NCI-H2227 treated with DMSO at 0.1 percent for 48 hours (cell line): Measurements from ENCODE around the gene DDAH2.

Source experiments
- DNase-seq: peaks from one replicate; lab custom pipeline; 2025; lab: John Stamatoyannopoulos, UW

The DDAH2 gene

GRCh38 chr6:31760790-31761189 is 31.7 kb upstream of the DDAH2 start:
- no peak for DNase-seq

GRCh38 chr6:31758281-31758680 is 29.2 kb upstream of the DDAH2 start:
- no peak for DNase-seq

- DNase-seq, result no peak
Measured at GRCh38 chr6:31752739-31753319, 23.7 kb upstream of the DDAH2 start.

GRCh38 chr6:31750411-31751022 is 21.4 kb upstream of the DDAH2 start:
- DNase-seq, result no peak

- no peak for DNase-seq
Measured at GRCh38 chr6:31749301-31750036, 20.4 kb upstream of the DDAH2 start.

GRCh38 chr6:31744422-31744821 is 15.3 kb upstream of the DDAH2 start:
- DNase-seq, result no peak

- no peak for DNase-seq
Measured at GRCh38 chr6:31742894-31743293, 13.8 kb upstream of the DDAH2 start.

GRCh38 chr6:31741815-31742214 is 12.7 kb upstream of the DDAH2 start:
- no peak for DNase-seq

- no peak for DNase-seq
Measured at GRCh38 chr6:31740397-31741223, 11.5 kb upstream of the DDAH2 start.

- peak; percentile 99 for DNase-seq
Measured at GRCh38 chr6:31739639-31740396, 10.7 kb upstream of the DDAH2 start, which contains the start of gene MSH5. TSS of gene MSH5 (plus strand) at chr6:31740005. CDS start at chr6:31740467, 462 bp downstream.

- DNase-seq, result peak; percentile 49
Measured at GRCh38 chr6:31737991-31738979, 9.2 kb upstream of the DDAH2 start.

GRCh38 chr6:31737315-31737990 is 8.4 kb upstream of the DDAH2 start:
- peak; percentile 55 for DNase-seq

GRCh38 chr6:31736768-31737314 is 7.7 kb upstream of the DDAH2 start:
- DNase-seq, result no peak

GRCh38 chr6:31736021-31736767 is 7.1 kb upstream of the DDAH2 start, which contains the start of gene CLIC1:
TSS of gene CLIC1 (minus strand) at chr6:31736530. CDS start at chr6:31736300, 230 bp downstream.
- peak; percentile 71 for DNase-seq

GRCh38 chr6:31734821-31735406 is 5.8 kb upstream of the DDAH2 start:
- peak; percentile 23 for DNase-seq

GRCh38 chr6:31734247-31734820 is 5.2 kb upstream of the DDAH2 start:
- DNase-seq, result no peak

- no peak for DNase-seq
Measured at GRCh38 chr6:31733734-31734133, 4.6 kb upstream of the DDAH2 start.

GRCh38 chr6:31732029-31732428 is 2.9 kb upstream of the DDAH2 start:
- no peak for DNase-seq
